HuH-7.5 (cell line): Measurements from ENCODE around the gene SORCS3.

Experiments used
- DNase-seq: peaks from one replicate; pipeline ENCODE4 v3.0.0; 2011; ENCODE audit warnings: low spot score

The SORCS3 gene

GRCh38 chr10:105262666-105263065, 621.6 kb downstream of the SORCS3 start:
- DNase-seq: no peak

GRCh38 chr10:105266966-105267539, 626.0 kb downstream of the SORCS3 start:
- DNase-seq: no peak

DNA sequence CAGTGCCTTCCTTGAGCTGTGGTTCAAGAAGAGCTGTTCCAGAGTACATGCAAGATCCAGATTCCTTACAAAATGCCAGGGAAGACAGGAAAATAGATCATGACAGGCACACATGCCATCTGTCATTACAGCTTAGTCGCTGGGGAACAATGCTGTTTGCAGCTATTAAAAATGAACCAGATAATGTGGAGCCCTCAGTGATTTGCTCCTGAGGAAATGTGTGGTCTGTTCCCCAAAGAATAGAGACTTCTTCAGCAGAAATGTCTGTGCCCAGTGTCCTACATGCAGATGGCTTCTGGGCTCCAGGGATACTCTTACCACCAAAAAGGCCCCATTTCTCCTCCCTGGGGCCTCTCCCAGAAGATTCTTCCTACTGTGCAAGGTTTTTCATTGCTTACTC, 627.9 kb downstream of the SORCS3 start:
- no peak for DNase-seq

DNA sequence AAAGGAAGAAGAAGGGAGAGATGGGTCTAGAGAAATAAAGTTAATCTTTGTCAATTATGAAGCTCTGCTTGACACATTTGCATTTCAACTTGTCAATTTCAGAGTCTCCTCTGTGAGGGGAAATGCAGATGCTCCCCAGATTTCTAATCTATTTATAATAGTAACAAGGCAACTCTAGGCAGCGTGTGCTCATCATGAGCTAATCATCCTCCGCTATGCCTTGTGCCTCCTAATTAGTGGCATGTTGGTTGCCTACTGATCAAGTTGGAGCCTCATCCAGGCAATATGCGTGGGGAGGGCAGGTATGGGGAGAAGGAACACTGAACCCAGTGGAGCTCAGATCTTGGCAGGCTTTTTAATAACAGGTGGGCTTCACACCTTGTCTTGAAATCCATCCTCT, 628.6 kb downstream of the SORCS3 start:
- DNase-seq: no peak

GRCh38 chr10:105274556-105275070, 633.5 kb downstream of the SORCS3 start:
- DNase-seq: no peak

GRCh38 chr10:105278439-105278838, 637.3 kb downstream of the SORCS3 start:
- no peak for DNase-seq

- no peak for DNase-seq
Measured at GRCh38 chr10:105279101-105279500, 638.0 kb downstream of the SORCS3 start.

DNA sequence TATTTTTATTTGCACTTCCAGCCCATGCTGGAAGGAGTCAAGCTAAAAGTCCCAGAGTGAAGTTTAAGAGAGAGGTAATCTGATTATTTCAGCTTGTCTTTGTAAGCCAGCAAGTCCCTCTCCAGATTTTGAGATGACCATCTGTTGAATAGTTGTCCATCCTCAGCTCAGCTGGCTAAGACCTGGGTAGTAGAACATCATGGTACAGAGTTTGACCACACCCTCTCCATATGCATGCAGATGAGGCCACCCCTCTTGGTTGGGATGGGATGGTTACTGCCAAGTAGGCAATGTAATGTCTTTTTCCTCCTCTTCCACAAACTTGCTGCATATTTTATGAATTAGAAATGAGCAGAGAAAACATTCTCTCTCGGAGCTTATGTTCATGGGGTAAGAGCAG, 639.8 kb downstream of the SORCS3 start:
- DNase-seq: no peak

DNA sequence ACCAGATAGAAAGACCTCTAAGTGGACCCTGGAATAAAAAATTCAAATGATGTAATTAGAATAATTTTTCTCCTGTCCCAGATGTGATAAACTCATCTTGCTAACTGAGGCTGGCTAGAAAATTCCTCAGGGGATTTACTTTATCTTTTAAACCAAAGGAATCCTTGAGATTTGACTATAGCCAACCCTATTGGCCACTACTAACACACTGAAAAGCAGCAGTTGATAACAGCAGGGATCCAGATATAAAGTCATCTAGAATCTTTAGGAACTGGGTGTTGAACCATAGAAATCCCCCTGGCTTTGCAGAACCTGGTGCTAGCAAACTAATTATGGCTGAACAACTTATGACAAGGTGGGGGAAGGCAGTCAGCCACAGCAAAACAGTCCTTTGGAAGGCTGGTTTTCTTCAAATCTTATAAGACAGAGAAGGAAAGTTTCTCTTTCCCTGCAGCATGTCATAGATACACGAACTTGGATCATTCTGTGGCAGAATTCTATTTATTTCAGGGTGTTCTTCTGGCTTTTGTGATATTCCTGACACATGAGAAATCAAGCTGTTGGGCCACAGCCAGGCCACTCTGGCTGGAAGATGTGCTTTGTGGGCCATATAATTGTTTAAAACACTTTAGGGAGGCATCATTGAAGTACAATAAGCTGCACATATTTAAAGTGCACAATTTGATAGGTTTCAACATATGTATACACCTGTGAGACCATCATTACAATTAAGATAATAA, 643.6 kb downstream of the SORCS3 start:
- no peak for DNase-seq

DNA sequence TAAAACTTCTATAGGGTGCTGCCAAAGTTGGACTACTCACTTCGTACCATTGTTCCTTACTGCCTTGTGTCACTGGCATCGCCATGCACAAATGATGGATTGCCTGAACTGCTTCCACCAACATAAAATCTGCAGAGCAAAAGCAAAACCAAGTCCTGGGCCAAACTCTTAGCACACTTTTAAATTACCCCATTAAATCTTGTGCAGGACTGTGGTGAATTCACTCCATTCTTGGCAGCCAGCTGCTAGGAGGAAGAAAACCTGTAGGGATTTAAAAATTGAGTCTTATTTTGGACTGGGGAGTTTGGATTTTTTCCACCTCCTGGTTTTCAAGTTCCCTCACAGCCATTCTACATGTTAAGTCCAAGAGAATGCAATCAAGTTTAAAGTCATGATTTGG, 646.9 kb downstream of the SORCS3 start:
- DNase-seq: no peak

DNA sequence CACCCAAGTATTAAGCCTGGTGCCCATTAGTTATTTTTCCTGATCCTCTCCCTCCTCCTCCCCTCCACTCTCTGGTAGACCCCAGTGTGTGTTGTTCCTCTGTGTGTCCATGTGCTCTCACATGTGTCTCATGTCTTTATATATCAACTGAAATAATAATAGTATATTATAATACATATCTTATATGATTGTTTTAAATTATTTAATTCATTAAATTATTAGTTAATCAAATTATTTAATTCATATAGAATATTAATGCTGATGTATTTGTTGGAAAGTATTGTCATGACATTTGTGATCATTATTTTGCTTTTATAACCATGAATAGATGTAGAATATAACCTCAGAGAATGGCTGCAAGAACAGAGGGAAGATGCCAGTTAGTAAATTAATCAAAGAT, 647.5 kb downstream of the SORCS3 start:
- DNase-seq: no peak

GRCh38 chr10:105291571-105291970, 650.5 kb downstream of the SORCS3 start:
- no peak for DNase-seq

- no peak for DNase-seq
Measured at GRCh38 chr10:105292236-105292635, 651.1 kb downstream of the SORCS3 start.
